Suprapubic skin (tissue), 4 donors: ENCODE results near the gene JCHAIN. TPM values are rescaled to one million over a fixed set of nuclear protein-coding genes. Genes with fewer than 3 reads are reported as not detected.
A peak's percentile ranks its signal among the peaks of the same experiment; 100 is the strongest.

Source experiments
- DNase-seq, 2 donors: peaks; one replicate each; pipeline ENCODE4 v3.0.0-alpha.2; 2019; ENCODE audit warnings: low spot score in 2 of 2
- H3K27ac ChIP-seq: fragments of 200-600 bp; sonication (generic); one replicate; pipeline ENCODE4 v1.5.1; 2019
- H3K27me3 ChIP-seq: fragments of 200-600 bp; sonication (generic); one replicate; pipeline ENCODE4 v1.5.1; 2019
- H3K36me3 ChIP-seq: fragments of 200-600 bp; sonication (generic); one replicate; pipeline ENCODE4 v1.5.1; 2019
- H3K4me1 ChIP-seq: fragments of 200-600 bp; sonication (generic); one replicate; pipeline ENCODE4 v1.5.1; 2019
- H3K4me3 ChIP-seq: fragments of 200-600 bp; sonication (generic); one replicate; pipeline ENCODE4 v1.5.1; 2019; ENCODE audit warnings: mild to moderate bottlenecking
- H3K9me3 ChIP-seq: fragments of 200-600 bp; sonication (generic); one replicate; pipeline ENCODE4 v1.5.1; 2019
- CTCF ChIP-seq, 2 donors: fragments of 200-600 bp in 1 of 2; fragments of 450-650 bp in 1 of 2; sonication (generic) in 1 of 2; IDR thresholded peaks; one replicate each; pipeline ENCODE4 v1.5.1; 2016 to 2019; ENCODE audit warnings: antibody characterized with exemption in 2 of 2, mild to moderate bottlenecking in 1 of 2, moderate library complexity in 1 of 2
- EP300 ChIP-seq: sonication (generic); formaldehyde crosslinking; IDR thresholded peaks from one replicate; pipeline ENCODE4 v1.6.1; 2017; ENCODE audit warnings: antibody characterized with exemption
- POLR2A ChIP-seq, 2 donors: fragments of 450-650 bp; IDR thresholded peaks; one replicate each; pipeline ENCODE4 v1.6.1; 2017; ENCODE audit warnings: antibody characterized with exemption in 2 of 2, mild to moderate bottlenecking in 2 of 2, moderate library complexity in 2 of 2
- POLR2AphosphoS5 ChIP-seq, 3 donors: sonication (generic); formaldehyde crosslinking; IDR thresholded peaks; one replicate each; pipeline ENCODE4 v1.6.1; 2017; ENCODE audit warnings: antibody characterized with exemption in 3 of 3
- WGBS: methylation state at CpG from one replicate; pipeline ENCODE4 v1.1.5; 2018; 5-methylcytosine and 5-hydroxymethylcytosine counted together
- total RNA-seq, 4 donors: library from RNA; depleted of rRNA; stranded (reverse); fragments of >200 nt; gene quantifications; one replicate each; pipeline ENCODE4 v1.1.0, GENCODE V29; 2016

Gene JCHAIN
- 1 to 10 TPM in 2 of 4 donors, under 1 TPM in 1, not detected in 1; 0.68 to 8.4 (median 1.4) TPM for total RNA-seq

GRCh38 chr4:70666369-70666768 is at the start of gene JCHAIN:
JCHAIN (minus strand) TSS chr4:70666508; CDS start chr4:70666490, 18 bp downstream.
- no peak within 1 kb of the TSS for H3K27ac ChIP-seq
- H3K36me3 ChIP-seq, result no peaks in the 10 kb centered on the region
- no peak for DNase-seq
- no peaks in the 10 kb centered on the region for H3K27me3 ChIP-seq
- no peaks in the 10 kb centered on the region for H3K4me1 ChIP-seq
- no peak within 1 kb of the TSS for H3K4me3 ChIP-seq
- H3K9me3 ChIP-seq, result no peaks in the 10 kb centered on the region
- 65% methylated on average over 1 of the region's 1 CpG for WGBS
- TF ChIP-seq CTCF (IDR thresholded peaks at IDR 0.05) (no peak), POLR2A (IDR thresholded peaks at IDR 0.05) (no peak), POLR2AphosphoS5 (IDR thresholded peaks at IDR 0.05) (no peak), EP300 (no peak)

- 82% methylated on average over 6 of the region's 6 CpGs for WGBS
- Histone ChIP-seq H3K27ac (no peak overlapping the region), H3K4me1 (peaks cover 59% of the 10 kb centered on the region)
These were observed 48.8 kb upstream of the JCHAIN start for GRCh38 chr4:70715097-70715496.

GRCh38 chr4:70714079-70714887 is 48.0 kb upstream of the JCHAIN start:
- Histone ChIP-seq H3K36me3 (no peaks in the 10 kb centered on the region), H3K4me1 (peaks cover 51% of the 10 kb centered on the region), H3K27ac (peak overlapping the region; percentile 65), H3K9me3 (no peaks in the 10 kb centered on the region), H3K27me3 (no peaks in the 10 kb centered on the region), H3K4me3 (peak overlapping the region; percentile 7)
- TF ChIP-seq POLR2A (IDR thresholded peaks at IDR 0.05), result no peak
- no peak for TF ChIP-seq CTCF (IDR thresholded peaks at IDR 0.05)
- TF ChIP-seq EP300, result no peak
- no peak for TF ChIP-seq POLR2AphosphoS5 (IDR thresholded peaks at IDR 0.05)
- 73% methylated on average over 5 of the region's 5 CpGs for WGBS
- no peak for DNase-seq

More at GRCh38 chr4:70715097-70715496, 48.8 kb upstream of the JCHAIN start:
- H3K9me3 ChIP-seq, result no peaks in the 10 kb centered on the region
- TF ChIP-seq CTCF (IDR thresholded peaks at IDR 0.05), result no peak
- TF ChIP-seq POLR2AphosphoS5 (IDR thresholded peaks at IDR 0.05), result no peak
- no peak for TF ChIP-seq POLR2A (IDR thresholded peaks at IDR 0.05)
- no peak for TF ChIP-seq EP300
- H3K36me3 ChIP-seq, result no peaks in the 10 kb centered on the region
- no peak for DNase-seq
- H3K4me3 ChIP-seq, result no peak overlapping the region
- no peaks in the 10 kb centered on the region for H3K27me3 ChIP-seq

GRCh38 chr4:70713453-70714078 is 47.3 kb upstream of the JCHAIN start:
- H3K27me3 ChIP-seq, result no peaks in the 10 kb centered on the region
- H3K36me3 ChIP-seq, result no peaks in the 10 kb centered on the region
- TF ChIP-seq EP300, result no peak
- TF ChIP-seq CTCF (IDR thresholded peaks at IDR 0.05), result no peak
- TF ChIP-seq POLR2AphosphoS5 (IDR thresholded peaks at IDR 0.05), result no peak
- TF ChIP-seq POLR2A (IDR thresholded peaks at IDR 0.05), result no peak
- H3K27ac ChIP-seq, result peak overlapping the region; percentile 65
- no peak for DNase-seq
- H3K9me3 ChIP-seq, result no peaks in the 10 kb centered on the region
- whole genome bisulfite sequencing, result 58% methylated on average over 7 of the region's 7 CpGs
- peak overlapping the region; percentile 7 for H3K4me3 ChIP-seq
- peaks cover 45% of the 10 kb centered on the region for H3K4me1 ChIP-seq
